Measurements from ENCODE around the gene NUP210L. TPM values are rescaled to one million over a fixed set of nuclear protein-coding genes. Genes with fewer than 3 reads are reported as not detected.

Gene NUP210L
- total and polyA plus RNA-seq, 9 of the 15 experiments (the other 6 are each of a cell fraction or from before 2014, with no cell fraction given), result 0.01 to 0.04 TPM; not detected in 7

DNA sequence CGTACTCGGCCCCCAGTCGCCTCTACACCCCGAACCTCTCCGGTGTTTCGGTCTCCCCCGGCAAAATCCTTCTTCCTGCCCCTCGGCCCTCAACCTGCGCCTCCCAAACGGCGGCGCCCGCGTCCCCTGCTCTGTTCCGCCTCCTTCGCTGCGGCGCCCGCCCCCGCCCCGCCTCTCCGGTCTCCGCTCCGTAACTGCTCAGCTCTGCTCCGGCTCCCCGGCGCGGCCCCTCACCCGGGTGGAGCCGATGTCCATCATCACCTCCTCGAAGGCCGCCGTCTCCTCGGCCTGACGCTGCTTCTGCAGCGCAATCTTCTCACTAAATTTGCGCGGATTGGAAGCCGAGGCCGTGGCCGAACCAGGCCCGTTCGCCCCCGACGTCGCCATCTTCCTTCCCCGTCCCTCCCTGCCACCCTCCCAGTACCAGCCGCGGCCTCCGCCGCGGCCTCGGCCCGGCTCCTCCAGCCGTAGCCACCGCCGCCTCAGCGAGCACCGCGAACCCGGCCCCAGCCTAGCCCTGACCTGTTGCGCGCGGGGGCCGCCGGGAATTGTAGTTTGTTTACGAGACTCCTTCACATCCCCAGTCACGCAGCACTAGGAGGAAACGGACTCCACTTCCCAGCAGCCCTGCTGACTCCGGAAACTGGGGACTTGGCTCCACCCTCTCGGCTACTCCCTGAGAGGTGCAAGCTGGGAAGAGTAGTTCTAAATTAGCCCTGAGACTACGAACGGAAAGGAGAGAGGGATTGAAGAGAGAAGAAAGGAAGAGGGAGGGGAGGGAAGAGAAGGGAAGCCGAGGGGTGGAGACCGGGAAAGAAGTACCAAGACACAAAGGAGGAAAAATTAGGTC is 196.5 kb downstream of the NUP210L start, which contains the start of gene CRTC2 (continued):
- TF ChIP-seq CUX1 (CRISPR knock-in tag; IDR thresholded peaks at IDR 0.05) (no peak), CHD4 (IDR thresholded peaks at IDR 0.05; ENCODE audit: insufficient read depth, insufficient replicate concordance, low read depth, low read length, poor library complexity, severe bottlenecking) (no peak), OTX1 (CRISPR knock-in tag; IDR thresholded peaks at IDR 0.05) (peak; percentile 85), SLC30A9 (CRISPR knock-in tag; IDR thresholded peaks at IDR 0.05) (no peak), CHD1 (IDR thresholded peaks at IDR 0.05; ENCODE audit: low read length) (peak; percentile 86), PTBP1 (IDR thresholded peaks at IDR 0.05; ENCODE audit: low read depth, low read length) (no peak), TAF1 (IDR thresholded peaks at IDR 0.05; ENCODE audit: control insufficient read depth, extremely low read depth, insufficient read depth, low read length, severe bottlenecking) (peak; percentile 33), FOXK2 (conservative IDR thresholded peaks at IDR 0.05 in 1 of 2, IDR thresholded peaks at IDR 0.05 in 1 of 2; ENCODE audit: low read depth in 2 of 2) (peak; percentile 90 to 92), GABPB1 (CRISPR knock-in tag; IDR thresholded peaks at IDR 0.05) (peak; percentile 97), FIP1L1 (IDR thresholded peaks at IDR 0.05; ENCODE audit: low read depth, low read length, poor library complexity, severe bottlenecking) (peak; percentile 80)
- TF ChIP-seq, protein P1, sequence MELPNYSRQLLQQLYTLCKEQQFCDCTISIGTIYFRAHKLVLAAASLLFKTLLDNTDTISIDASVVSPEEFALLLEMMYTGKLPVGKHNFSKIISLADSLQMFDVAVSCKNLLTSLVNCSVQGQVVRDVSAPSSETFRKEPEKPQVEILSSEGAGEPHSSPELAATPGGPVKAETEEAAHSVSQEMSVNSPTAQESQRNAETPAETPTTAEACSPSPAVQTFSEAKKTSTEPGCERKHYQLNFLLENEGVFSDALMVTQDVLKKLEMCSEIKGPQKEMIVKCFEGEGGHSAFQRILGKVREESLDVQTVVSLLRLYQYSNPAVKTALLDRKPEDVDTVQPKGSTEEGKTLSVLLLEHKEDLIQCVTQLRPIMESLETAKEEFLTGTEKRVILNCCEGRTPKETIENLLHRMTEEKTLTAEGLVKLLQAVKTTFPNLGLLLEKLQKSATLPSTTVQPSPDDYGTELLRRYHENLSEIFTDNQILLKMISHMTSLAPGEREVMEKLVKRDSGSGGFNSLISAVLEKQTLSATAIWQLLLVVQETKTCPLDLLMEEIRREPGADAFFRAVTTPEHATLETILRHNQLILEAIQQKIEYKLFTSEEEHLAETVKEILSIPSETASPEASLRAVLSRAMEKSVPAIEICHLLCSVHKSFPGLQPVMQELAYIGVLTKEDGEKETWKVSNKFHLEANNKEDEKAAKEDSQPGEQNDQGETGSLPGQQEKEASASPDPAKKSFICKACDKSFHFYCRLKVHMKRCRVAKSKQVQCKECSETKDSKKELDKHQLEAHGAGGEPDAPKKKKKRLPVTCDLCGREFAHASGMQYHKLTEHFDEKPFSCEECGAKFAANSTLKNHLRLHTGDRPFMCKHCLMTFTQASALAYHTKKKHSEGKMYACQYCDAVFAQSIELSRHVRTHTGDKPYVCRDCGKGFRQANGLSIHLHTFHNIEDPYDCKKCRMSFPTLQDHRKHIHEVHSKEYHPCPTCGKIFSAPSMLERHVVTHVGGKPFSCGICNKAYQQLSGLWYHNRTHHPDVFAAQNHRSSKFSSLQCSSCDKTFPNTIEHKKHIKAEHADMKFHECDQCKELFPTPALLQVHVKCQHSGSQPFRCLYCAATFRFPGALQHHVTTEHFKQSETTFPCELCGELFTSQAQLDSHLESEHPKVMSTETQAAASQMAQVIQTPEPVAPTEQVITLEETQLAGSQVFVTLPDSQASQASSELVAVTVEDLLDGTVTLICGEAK (IDR thresholded peaks at IDR 0.05), result peak; percentile 96
- TF ChIP-seq, protein P1 (CRISPR knock-in tag; IDR thresholded peaks at IDR 0.05), result no peak

Measured in K562 (cell line).